ENCODE data around the gene TTC9B. TPM values are rescaled to one million over a fixed set of nuclear protein-coding genes. Genes with fewer than 3 reads are reported as not detected.

Gene TTC9B
- total RNA-seq (2022; extraction: Qiagen RNA extraction), result 0.14 to 1.1 TPM (median 0.69 TPM) in 5 replicates

DNA sequence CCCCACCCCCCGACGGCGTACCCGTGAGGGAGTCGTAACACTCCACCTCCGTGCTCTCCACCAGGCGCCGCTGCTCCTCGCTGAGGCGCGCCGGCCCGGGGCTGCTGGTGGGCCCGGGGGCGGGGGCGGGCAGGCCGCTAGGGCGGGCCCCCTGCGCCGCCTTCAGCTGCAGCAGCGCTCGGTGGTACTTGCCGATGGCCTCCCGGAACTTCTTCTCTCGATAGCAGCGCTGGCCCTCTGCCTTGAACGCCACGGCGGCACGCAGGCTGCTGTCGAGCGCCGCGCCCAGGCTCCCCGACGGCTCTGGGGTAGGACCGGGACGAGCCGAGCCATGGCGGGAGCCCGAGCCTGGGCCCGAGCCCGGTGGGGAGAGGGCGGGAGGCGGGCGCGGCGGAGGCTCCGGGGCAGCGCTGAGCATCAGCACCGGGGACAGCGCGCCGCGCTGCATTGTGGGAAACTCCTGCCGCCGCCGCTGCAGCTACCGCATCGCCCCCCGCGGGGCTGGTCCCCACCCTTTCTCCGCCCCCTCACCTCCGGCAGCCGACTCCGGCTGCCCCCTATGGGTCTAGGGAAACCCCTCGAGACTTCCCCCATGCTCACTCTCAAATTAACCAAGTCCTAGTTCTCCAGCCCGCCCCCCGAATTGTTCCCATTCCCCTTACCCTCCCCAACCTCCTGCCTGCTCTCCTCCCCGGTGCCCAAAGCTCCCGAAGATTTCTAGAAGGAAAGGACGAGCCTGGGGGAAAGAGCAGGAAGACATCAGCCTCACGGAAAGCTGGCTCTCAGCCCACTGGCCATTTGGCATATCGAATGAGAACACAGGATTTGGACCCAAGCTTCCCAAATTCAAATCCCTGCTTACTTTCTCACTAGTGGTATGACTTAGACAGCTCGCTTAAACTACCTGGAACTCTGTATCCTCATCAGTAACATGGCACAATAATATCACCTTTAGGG lies at the start of gene TTC9B:
TTC9B (minus strand) TSS at position 451 of the 957 bp plus-strand sequence; CDS start at position 448, 3 bp downstream.

DNA sequence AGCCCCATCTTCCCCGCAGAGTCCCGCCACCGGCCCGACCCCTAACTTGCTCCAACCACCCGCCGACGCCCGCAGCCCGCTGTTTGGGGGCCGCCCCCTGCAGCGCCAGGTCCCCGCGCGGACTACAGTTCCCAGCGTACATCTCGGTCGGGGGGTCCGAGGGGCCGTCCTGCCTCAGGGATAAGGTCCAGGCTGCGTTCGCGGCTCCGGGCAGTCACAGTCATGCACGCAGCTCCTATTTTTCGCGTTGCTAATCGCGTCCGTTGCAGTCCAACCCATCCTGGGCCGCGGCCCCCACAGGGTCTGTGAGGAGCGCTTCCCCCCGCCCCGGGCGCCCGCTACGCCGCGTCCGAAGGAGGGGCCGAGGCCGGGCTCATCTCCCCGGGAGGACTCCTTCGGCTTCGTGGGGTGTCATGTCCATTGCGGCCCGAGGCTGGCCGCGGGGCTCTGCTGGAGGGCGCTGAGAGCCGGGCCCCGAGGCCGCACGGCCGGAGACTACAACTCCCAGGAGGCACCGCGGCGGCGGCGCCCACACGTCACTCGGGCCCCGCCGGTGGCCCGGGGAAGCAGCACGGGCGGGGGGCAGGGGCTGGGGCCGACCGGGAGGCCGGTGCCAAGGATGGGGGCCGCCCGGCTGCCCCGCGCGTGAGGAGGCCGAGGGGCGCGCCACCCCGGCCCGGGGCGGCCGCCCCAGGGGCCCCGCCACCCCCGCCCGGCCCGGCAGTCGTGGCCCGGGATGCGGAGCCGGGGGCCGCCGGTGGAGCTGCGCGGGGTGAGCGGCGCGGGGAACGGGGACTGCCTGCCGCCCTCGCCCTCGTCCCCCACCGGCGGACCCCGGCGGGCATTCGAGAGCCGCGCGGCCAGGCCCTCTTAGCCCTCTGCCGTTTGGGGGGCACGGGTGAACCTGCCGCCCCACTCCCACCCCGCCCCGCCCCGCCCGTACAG lies 27.0 kb downstream of the TTC9B start, which contains the start of gene MAP3K10:
MAP3K10 (plus strand) TSS at position 536 of the 945 bp plus-strand sequence. CDS start 606 bp downstream, outside the sequence.

Other genes with a start within 250 kb of the TTC9B start
- gene PSMC4, start 247.2 kb downstream of the TTC9B start, total RNA-seq (2022; extraction: Qiagen RNA extraction), result 263 to 309 TPM (median 279 TPM) in 5 replicates
- 1.8 to 2.6 TPM (median 2.2 TPM) in 5 replicates for gene ZNF546, start 221.3 kb downstream of the TTC9B start, total RNA-seq (2022; extraction: Qiagen RNA extraction)
- gene ZNF780B, start 162.2 kb downstream of the TTC9B start, total RNA-seq (2022; extraction: Qiagen RNA extraction), result 6.1 to 8.4 TPM (median 6.4 TPM) in 5 replicates
- gene ZNF780A, start 127.4 kb downstream of the TTC9B start, total RNA-seq (2022; extraction: Qiagen RNA extraction), result 26.9 to 30.7 TPM (median 27.5 TPM) in 5 replicates
- 13.0 to 19.8 TPM (median 17.8 TPM) in 5 replicates for gene MAP3K10, start 27.0 kb downstream of the TTC9B start, total RNA-seq (2022; extraction: Qiagen RNA extraction)
- gene CCNP, start 8.3 kb upstream of the TTC9B start, total RNA-seq (2022; extraction: Qiagen RNA extraction), result 0.11 to 0.28 TPM (median 0.21 TPM) in 5 replicates
- gene AKT2, start 67.0 kb upstream of the TTC9B start, total RNA-seq (2022; extraction: Qiagen RNA extraction), result 117 to 188 TPM (median 175 TPM) in 5 replicates
- gene C19orf47, start 130.0 kb upstream of the TTC9B start, total RNA-seq (2022; extraction: Qiagen RNA extraction), result 24.8 to 33.9 TPM (median 32.3 TPM) in 5 replicates
- 262 to 280 TPM (median 268 TPM) in 5 replicates for gene PLD3, start 130.3 kb upstream of the TTC9B start, total RNA-seq (2022; extraction: Qiagen RNA extraction)
- gene HIPK4, start 171.8 kb upstream of the TTC9B start, total RNA-seq (2022; extraction: Qiagen RNA extraction), result 0.17 to 0.29 TPM (median 0.27 TPM) in 5 replicates
- 1.2 to 1.9 TPM (median 1.4 TPM) in 5 replicates for gene PRX, start 195.0 kb upstream of the TTC9B start, total RNA-seq (2022; extraction: Qiagen RNA extraction)
- 23.5 to 43.8 TPM (median 32.1 TPM) in 5 replicates for gene SERTAD1, start 207.6 kb upstream of the TTC9B start, total RNA-seq (2022; extraction: Qiagen RNA extraction)
- 39.0 to 48.0 TPM (median 43.7 TPM) in 5 replicates for gene SERTAD3, start 226.0 kb upstream of the TTC9B start, total RNA-seq (2022; extraction: Qiagen RNA extraction)
- 238 to 368 TPM (median 325 TPM) in 5 replicates for gene BLVRB, start 247.4 kb upstream of the TTC9B start, total RNA-seq (2022; extraction: Qiagen RNA extraction)
- gene SPTBN4, start 248.6 kb upstream of the TTC9B start, total RNA-seq (2022; extraction: Qiagen RNA extraction), result 0.67 to 1.1 TPM (median 0.69 TPM) in 5 replicates

Measured in A549 treated with CORT108297 at 1 μM for 4 hours (cell line).